IMR-90 (cell line): ENCODE measurements around the gene DCANP1. TPM values are rescaled to one million over a fixed set of nuclear protein-coding genes. Genes with fewer than 3 reads are reported as not detected.

Source experiments
- ATAC-seq: fragments of 200-7000 bp; cut with Tn5 transposase; 2 replicates; pipeline ENCODE4 v1.9.1; 2020; ENCODE audit warnings: low read depth, mild to moderate bottlenecking, moderate library complexity
- BruUV-seq: library from RNA; stranded (reverse); fragments of 400-500 nt; replicated peaks from 2 replicates; lab custom pipeline; 2021; lab: Mats Ljungman, UMichigan
- CTCF ChIA-PET: fragments of 300-600 bp; formaldehyde crosslinking; extraction: SDS; loops from one replicate; lab custom pipeline; 2021; ENCODE audit warnings: antibody characterized with exemption; lab: Yijun Ruan, JAX
- POLR2A ChIA-PET: fragments of 300-600 bp; sonication (Branson Sonifier 250); formaldehyde crosslinking; loops from one replicate; lab custom pipeline; 2022; ENCODE audit warnings: antibody characterized with exemption; ENCODE audit not compliant: unreplicated experiment; lab: Charles Lee
- DNase-seq: peaks from one replicate; pipeline ENCODE4 v3.0.0; 2013
- H2AFZ ChIP-seq: replicated peaks from 2 replicates; pipeline ENCODE3; 2013; ENCODE audit warnings: low read length, mild to moderate bottlenecking; ENCODE audit not compliant: poor library complexity
- H2AK5ac ChIP-seq: 2 replicates; pipeline ENCODE4 v1.6.1; 2013; ENCODE audit warnings: low read depth, low read length, inconsistent platforms
- H2AK9ac ChIP-seq: replicated peaks from 2 replicates; pipeline ENCODE3; 2013; ENCODE audit warnings: mild to moderate bottlenecking, low read depth, low read length, moderate library complexity; ENCODE audit not compliant: poor library complexity
- H2BK120ac ChIP-seq: 2 replicates; pipeline ENCODE4 v1.6.1; 2013; ENCODE audit warnings: low read depth, low read length, inconsistent platforms
- H2BK15ac ChIP-seq: 3 replicates; pipeline ENCODE4 v1.6.1; 2013; ENCODE audit warnings: low read depth, low read length, inconsistent platforms
- H2BK20ac ChIP-seq: 2 replicates; pipeline ENCODE4 v1.6.1; 2013; ENCODE audit warnings: low read depth, mild to moderate bottlenecking, inconsistent platforms, low read length, moderate library complexity
- H2BK5ac ChIP-seq: 2 replicates; pipeline ENCODE4 v1.6.1; 2013; ENCODE audit warnings: mild to moderate bottlenecking, low read depth, low read length, inconsistent platforms; ENCODE audit not compliant: poor library complexity, severe bottlenecking
- H3K14ac ChIP-seq: replicated peaks from 2 replicates; pipeline ENCODE4 v1.6.1; 2013; ENCODE audit warnings: low read depth, low read length, inconsistent platforms
- H3K18ac ChIP-seq: 2 replicates; pipeline ENCODE4 v1.6.1; 2013; ENCODE audit warnings: low read depth, low read length, control low read depth
- H3K23ac ChIP-seq: 2 replicates; pipeline ENCODE4 v1.6.1; 2013; ENCODE audit warnings: low read depth, low read length, inconsistent platforms
- H3K27ac ChIP-seq: 2 replicates; pipeline ENCODE4 v1.5.1; 2013; ENCODE audit warnings: mild to moderate bottlenecking, control low read depth, low read length; ENCODE audit not compliant: insufficient read depth
- H3K27me3 ChIP-seq: 2 replicates; pipeline ENCODE4 v1.6.1; 2013; ENCODE audit warnings: low read length; ENCODE audit not compliant: control insufficient read depth, insufficient read depth
- H3K36me3 ChIP-seq: 2 replicates; pipeline ENCODE4 v1.6.1; 2013; ENCODE audit warnings: low read length, mixed read lengths; ENCODE audit not compliant: control insufficient read depth, insufficient read depth
- H3K4ac ChIP-seq: 2 replicates; pipeline ENCODE4 v1.6.1; 2013; ENCODE audit warnings: low read depth, low read length, inconsistent platforms
- H3K4me1 ChIP-seq: 2 replicates; pipeline ENCODE4 v1.6.1; 2013; ENCODE audit warnings: low read length, mixed read lengths; ENCODE audit not compliant: control insufficient read depth, insufficient read depth
- H3K4me2 ChIP-seq: 2 replicates; pipeline ENCODE4 v1.6.1; 2013; ENCODE audit warnings: low read depth, mild to moderate bottlenecking, control low read depth, low read length, moderate library complexity
- H3K4me3 ChIP-seq: 2 replicates; pipeline ENCODE4 v1.5.1; 2013; ENCODE audit warnings: low read depth, mild to moderate bottlenecking, control low read depth, low read length, moderate library complexity; ENCODE audit not compliant: insufficient read depth
- H3K56ac ChIP-seq: 2 replicates; pipeline ENCODE4 v1.6.1; 2013; ENCODE audit warnings: low read length, inconsistent platforms; ENCODE audit not compliant: insufficient read depth; ENCODE audit errors: extremely low read depth
- H3K79me1 ChIP-seq, 2 experiments: 2 replicates each; pipeline ENCODE4 v1.6.1; 2013; ENCODE audit warnings: low read length in 2 of 2, inconsistent platforms in 1 of 2, low read depth in 1 of 2
- H3K9ac ChIP-seq: 2 replicates; pipeline ENCODE4 v1.6.1; 2013; ENCODE audit warnings: low read depth, low read length, control low read depth
- H3K9me1 ChIP-seq: 2 replicates; pipeline ENCODE4 v1.6.1; 2013; ENCODE audit warnings: low read length, inconsistent platforms; ENCODE audit not compliant: insufficient read depth
- H3K9me3 ChIP-seq: 2 replicates; pipeline ENCODE4 v1.6.1; 2013; ENCODE audit warnings: low read length; ENCODE audit not compliant: control insufficient read depth, insufficient read depth
- H4K20me1 ChIP-seq: 2 replicates; pipeline ENCODE4 v1.6.1; 2013; ENCODE audit warnings: low read length, inconsistent platforms; ENCODE audit not compliant: insufficient read depth
- H4K5ac ChIP-seq: 2 replicates; pipeline ENCODE4 v1.6.1; 2013; ENCODE audit warnings: mild to moderate bottlenecking, low read depth, low read length, control low read depth
- H4K8ac ChIP-seq, 2 experiments: 2 replicates each; pipeline ENCODE4 v1.6.1; 2013; ENCODE audit warnings: low read depth in 2 of 2, low read length in 2 of 2, control low read depth in 1 of 2, inconsistent platforms in 1 of 2
- H4K91ac ChIP-seq: 2 replicates; pipeline ENCODE4 v1.6.1; 2013; ENCODE audit warnings: low read depth, low read length, inconsistent platforms; ENCODE audit not compliant: insufficient read depth
- BHLHE40 ChIP-seq: fragments of 150-350 bp; IDR thresholded peaks from 2 replicates; pipeline ENCODE4 v1.6.1; 2016; ENCODE audit warnings: mild to moderate bottlenecking, low read depth, low read length
- CEBPB ChIP-seq: IDR thresholded peaks from 2 replicates; pipeline ENCODE4 v1.6.1; 2012; ENCODE audit warnings: low read depth, low read length, improper control_type of control experiment
- CHD1 ChIP-seq: IDR thresholded peaks from 2 replicates; pipeline ENCODE4 v1.6.1; 2012; ENCODE audit warnings: low read depth, low read length, improper control_type of control experiment
- FOS ChIP-seq: fragments of 150-350 bp; IDR thresholded peaks from 2 replicates; pipeline ENCODE4 v1.6.1; 2016; ENCODE audit warnings: low read depth, low read length
- MAFK ChIP-seq: IDR thresholded peaks from 2 replicates; pipeline ENCODE4 v1.6.1; 2012; ENCODE audit warnings: low read depth, low read length, improper control_type of control experiment
- MXI1 ChIP-seq: IDR thresholded peaks from 2 replicates; pipeline ENCODE4 v1.6.1; 2012; ENCODE audit warnings: low read depth, mild to moderate bottlenecking, low read length, moderate library complexity, borderline replicate concordance
- NFE2L2 ChIP-seq: fragments of 150-350 bp; IDR thresholded peaks from 2 replicates; pipeline ENCODE4 v1.6.1; 2016; ENCODE audit warnings: low read depth, mild to moderate bottlenecking, low read length
- POLR2A ChIP-seq: IDR thresholded peaks from 2 replicates; pipeline ENCODE4 v1.6.1; 2012; ENCODE audit warnings: mild to moderate bottlenecking, low read depth, low read length
- RAD21 ChIP-seq: IDR thresholded peaks from 2 replicates; pipeline ENCODE4 v1.6.1; 2012; ENCODE audit warnings: low read length, improper control_type of control experiment
- RCOR1 ChIP-seq: IDR thresholded peaks from 2 replicates; pipeline ENCODE4 v1.6.1; 2012; ENCODE audit warnings: mild to moderate bottlenecking, low read length, improper control_type of control experiment; ENCODE audit not compliant: insufficient replicate concordance
- RFX5 ChIP-seq: IDR thresholded peaks from 2 replicates; pipeline ENCODE4 v1.8.0; 2012; ENCODE audit warnings: low read depth, mild to moderate bottlenecking, low read length, moderate library complexity
- SMC3 ChIP-seq: fragments of 150-350 bp; IDR thresholded peaks from 2 replicates; pipeline ENCODE4 v1.6.1; 2016; ENCODE audit warnings: low read depth, mild to moderate bottlenecking, antibody characterized with exemption, low read length, moderate library complexity
- WGBS, 2 experiments: methylation state at CpG; one replicate each; pipeline versions ENCODE4 v1.1.5 to v1.1.7; 2013; ENCODE audit warnings: missing lambda C conversion rate in 2 of 2; ENCODE audit not compliant: insufficient read length in 1 of 2; ENCODE audit errors: extremely low coverage in 2 of 2; 5-methylcytosine and 5-hydroxymethylcytosine counted together
- dilution Hi-C: fragments of 300-500 bp; cut with HindIII; formaldehyde crosslinking; loops from one replicate; pipeline ENCODE4 v1.14.3; 2018; ENCODE audit warnings: low sequenced_read_pairs; ENCODE audit not compliant: unreplicated experiment
- in situ Hi-C: fragments of 300-500 bp; cut with MboI; formaldehyde crosslinking; loops from 3 replicates; pipeline ENCODE4 v1.14.3; 2019; ENCODE audit warnings: low sequenced_read_pairs, inconsistent platforms, mixed read lengths
- intact Hi-C: fragments of 100-400 bp; cut with micrococcal nuclease; formaldehyde crosslinking; loops from 2 replicates; pipeline ENCODE4 v1.10.0; 2022
- polyA plus RNA-seq, 3 experiments: library from polyadenylated mRNA; depleted of rRNA; stranded (reverse); fragments of >200 nt; gene quantifications; 2 replicates each; pipeline ENCODE4 v1.2.3, GENCODE V29; 2012; ENCODE audit warnings: low replicate concordance in 1 of 3
- total RNA-seq: library from RNA; depleted of rRNA; stranded (reverse); fragments of >200 nt; gene quantifications from 2 replicates; pipeline ENCODE4 v1.2.3, GENCODE V29; 2012
- TF ChIP-seq, protein P1 (sequence below): conservative IDR thresholded peaks from 2 replicates; pipeline ENCODE4 v1.5.1; 2012; ENCODE audit warnings: mild to moderate bottlenecking, low read depth, low read length, improper control_type of control experiment

The DCANP1 gene
- total and polyA plus RNA-seq, 2 of the 4 experiments (the other 2 are of a cell fraction), result not detected

GRCh38 chr5:135437422-135437795 lies 9.7 kb downstream of the DCANP1 start:
- Histone ChIP-seq H2AK5ac (peak overlapping the region; percentile 74), H3K23ac (peak overlapping the region; percentile 79; the same call in 1 of the 2 replicates), H3K56ac (no peak overlapping the region), H3K9me3 (no peaks in the 10 kb centered on the region), H2BK5ac (peak overlapping the region; percentile 38), H3K4me3 (no peak overlapping the region), H3K4me2 (no peak overlapping the region), H3K18ac (peak overlapping the region; percentile 36), H3K4ac (peak overlapping the region; percentile 84), H3K9me1 (peaks cover 17% of the 10 kb centered on the region), H4K91ac (peak overlapping the region; percentile 60), H2AK9ac (peak overlapping the region; percentile 53), H3K79me1 (no peaks in the 10 kb centered on the region), H2BK120ac (peak overlapping the region; percentile 81), H2BK15ac (peak overlapping the region; percentile 74; the same call in 1 of the 3 replicates), H4K8ac (peak overlapping the region; percentile 57 to 62; a peak in 1 of 4 replicates), H4K5ac (peak overlapping the region; percentile 26; the same call in 1 of the 2 replicates), H3K36me3 (no peaks in the 10 kb centered on the region), H3K27me3 (no peaks in the 10 kb centered on the region), H3K14ac (peak overlapping the region; percentile 72; the same call in 1 of the 2 replicates), H3K4me1 (peaks cover 24% of the 10 kb centered on the region), H3K27ac (peak overlapping the region; percentile 16; the same call in 1 of the 2 replicates), H4K20me1 (0 out of 2 replicates have a peak, but pooled peaks cover 3% of the 10 kb centered on the region), H3K9ac (no peak overlapping the region), H2AFZ (peak overlapping the region; percentile 52), H2BK20ac (peak overlapping the region; percentile 82)
- TF ChIP-seq NFE2L2 (no peak), CHD1 (no peak), RAD21 (no peak), MXI1 (no peak), SMC3 (no peak), RCOR1 (no peak), POLR2A (no peak), FOS (no peak), MAFK (no peak), BHLHE40 (no peak), RFX5 (no peak), CEBPB (no peak)
- TF ChIP-seq, protein P1, sequence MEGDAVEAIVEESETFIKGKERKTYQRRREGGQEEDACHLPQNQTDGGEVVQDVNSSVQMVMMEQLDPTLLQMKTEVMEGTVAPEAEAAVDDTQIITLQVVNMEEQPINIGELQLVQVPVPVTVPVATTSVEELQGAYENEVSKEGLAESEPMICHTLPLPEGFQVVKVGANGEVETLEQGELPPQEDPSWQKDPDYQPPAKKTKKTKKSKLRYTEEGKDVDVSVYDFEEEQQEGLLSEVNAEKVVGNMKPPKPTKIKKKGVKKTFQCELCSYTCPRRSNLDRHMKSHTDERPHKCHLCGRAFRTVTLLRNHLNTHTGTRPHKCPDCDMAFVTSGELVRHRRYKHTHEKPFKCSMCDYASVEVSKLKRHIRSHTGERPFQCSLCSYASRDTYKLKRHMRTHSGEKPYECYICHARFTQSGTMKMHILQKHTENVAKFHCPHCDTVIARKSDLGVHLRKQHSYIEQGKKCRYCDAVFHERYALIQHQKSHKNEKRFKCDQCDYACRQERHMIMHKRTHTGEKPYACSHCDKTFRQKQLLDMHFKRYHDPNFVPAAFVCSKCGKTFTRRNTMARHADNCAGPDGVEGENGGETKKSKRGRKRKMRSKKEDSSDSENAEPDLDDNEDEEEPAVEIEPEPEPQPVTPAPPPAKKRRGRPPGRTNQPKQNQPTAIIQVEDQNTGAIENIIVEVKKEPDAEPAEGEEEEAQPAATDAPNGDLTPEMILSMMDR, result no peak
- no TSS peak for BruUV-seq
- dilution Hi-C loops, result no loop called here
- ChIA-PET CTCF (no interaction called here), POLR2A (no interaction called here)
- whole genome bisulfite sequencing, 2 experiments, result no CpG with 5 or more reads among the region's 7 CpGs
- DNase-seq (no peak), ATAC-seq (no peak)
- intact Hi-C loops, result loop anchor here (10.0 kb wide), 1 partner anchor 233 kb away; no protein-coding TSS in a partner anchor
- in situ Hi-C loops, result no loop called here
